Skeletal muscle tissue (tissue), 4 donors: ENCODE data around the gene ZXDB. TPM values are rescaled to one million over a fixed set of nuclear protein-coding genes. Genes with fewer than 3 reads are reported as not detected.
"Not testable (repeated sequence)": the region's sequence is repeated elsewhere in the genome, so short reads cannot be mapped to it uniquely, and the experiment has no call there.

ENCODE experiments used
- H3K27ac ChIP-seq: one replicate; pipeline ENCODE4 v1.7.0; 2013; ENCODE audit warnings: mild to moderate bottlenecking, low read depth, low read length, inconsistent platforms
- H3K27me3 ChIP-seq, 3 donors: one replicate each; pipeline ENCODE4 v1.7.0; 2013; ENCODE audit warnings: low read length in 3 of 3; ENCODE audit not compliant: control insufficient read depth in 3 of 3, insufficient read depth in 3 of 3
- H3K36me3 ChIP-seq, 3 donors: one replicate each; pipeline ENCODE4 v1.7.0; 2013; ENCODE audit warnings: low read length in 3 of 3; ENCODE audit not compliant: control insufficient read depth in 3 of 3, insufficient read depth in 3 of 3
- H3K4me1 ChIP-seq, 3 donors: one replicate each; pipeline ENCODE4 v1.7.0; 2013; ENCODE audit warnings: low read length in 3 of 3, mild to moderate bottlenecking in 3 of 3; ENCODE audit not compliant: control insufficient read depth in 3 of 3, insufficient read depth in 3 of 3
- H3K4me3 ChIP-seq, 3 donors: one replicate each; pipeline ENCODE4 v1.7.0; 2013; ENCODE audit warnings: low read length in 3 of 3
- H3K9ac ChIP-seq, 3 donors: one replicate each; pipeline ENCODE4 v1.7.0; 2013; ENCODE audit warnings: low read length in 3 of 3, mild to moderate bottlenecking in 3 of 3, moderate library complexity in 2 of 3, low read depth in 1 of 3
- H3K9me3 ChIP-seq, 3 donors: one replicate each; pipeline ENCODE4 v1.7.0; 2013; ENCODE audit warnings: low read length in 3 of 3; ENCODE audit not compliant: control insufficient read depth in 3 of 3
- total RNA-seq: library from RNA; depleted of rRNA; stranded (reverse); fragments of >200 nt; gene quantifications from one replicate; pipeline ENCODE4 v1.2.3, GENCODE V29; 2014
- donor health status: Osteomylitis.

ZXDB gene
- total RNA-seq, 1 donor from 2014 or later: 6.3 TPM

DNA sequence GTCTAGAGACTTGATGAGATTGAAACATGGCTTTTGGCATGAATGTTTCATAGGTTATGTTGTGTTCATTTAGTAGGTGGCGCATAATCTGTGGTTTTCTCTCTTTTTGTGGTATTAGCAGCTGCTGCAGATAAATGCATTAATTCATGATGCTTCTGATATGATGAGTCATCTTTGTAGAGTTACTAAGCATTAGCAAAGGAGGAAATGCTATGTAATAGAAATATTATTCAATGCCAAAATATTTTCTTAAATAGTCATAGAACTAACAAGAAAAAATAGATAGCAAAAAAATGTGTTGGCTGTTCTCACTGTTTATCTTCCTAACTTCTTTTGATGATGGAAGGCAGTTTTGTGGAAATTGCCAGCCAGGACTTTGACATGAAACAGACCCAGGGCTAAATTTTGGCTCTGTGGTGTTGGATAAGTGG is 3.6 kb downstream of the ZXDB start:
- no peaks in the 10 kb centered on the region for H3K27me3 ChIP-seq
- H3K4me3 ChIP-seq: peak overlapping the region; percentile 1 to 56 (median 17)
- peak overlapping the region; percentile 20 for H3K27ac ChIP-seq
- H3K9ac ChIP-seq: peak overlapping the region; percentile 40 to 51 (median 50)
- H3K36me3 ChIP-seq: no peaks in the 10 kb centered on the region
- no peaks in the 10 kb centered on the region for H3K9me3 ChIP-seq
- H3K4me1 ChIP-seq: peaks cover 15 to 25% (median 16%) of the 10 kb centered on the region in 3 donors

DNA sequence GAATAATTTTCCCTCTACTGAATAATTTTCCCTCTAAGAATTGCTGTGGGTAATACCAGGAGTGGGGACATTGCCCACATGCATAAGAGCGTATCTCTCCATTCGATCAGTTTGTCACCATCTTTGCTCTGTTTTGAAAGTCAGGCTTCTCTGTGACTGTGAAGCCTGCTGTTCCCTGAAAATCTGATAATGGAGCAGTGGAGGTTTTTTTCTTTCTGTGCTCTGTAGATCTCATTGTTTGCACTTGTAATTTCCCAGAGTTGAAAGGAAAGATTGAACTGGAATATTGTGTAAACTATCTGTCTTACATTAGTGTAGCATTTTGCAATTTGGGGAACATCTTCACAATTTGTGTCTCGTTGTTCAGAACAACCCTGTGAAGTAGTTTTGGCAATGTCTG is 4.3 kb downstream of the ZXDB start:
- Histone ChIP-seq H3K27ac (peak overlapping the region; percentile 20), H3K4me3 (peak overlapping the region; percentile 12 to 30 (median 22)), H3K9me3 (no peaks in the 10 kb centered on the region), H3K9ac (peak overlapping the region; percentile 11 to 51 (median 27)), H3K36me3 (no peaks in the 10 kb centered on the region), H3K27me3 (no peaks in the 10 kb centered on the region), H3K4me1 (peaks cover 11 to 20% (median 12%) of the 10 kb centered on the region in 3 donors)

- Histone ChIP-seq H3K27ac (peak overlapping the region; percentile 20), H3K36me3 (no peaks in the 10 kb centered on the region), H3K9ac (peak overlapping the region in 1 of 3 donors; percentile 11), H3K4me1 (peaks cover 10 to 20% (median 12%) of the 10 kb centered on the region in 3 donors), H3K4me3 (peak overlapping the region; percentile 12 to 30 (median 22)), H3K27me3 (no peaks in the 10 kb centered on the region), H3K9me3 (no peaks in the 10 kb centered on the region)
Observed at GRCh38 chrX:57596516-57596915, 4.7 kb downstream of the ZXDB start.

DNA sequence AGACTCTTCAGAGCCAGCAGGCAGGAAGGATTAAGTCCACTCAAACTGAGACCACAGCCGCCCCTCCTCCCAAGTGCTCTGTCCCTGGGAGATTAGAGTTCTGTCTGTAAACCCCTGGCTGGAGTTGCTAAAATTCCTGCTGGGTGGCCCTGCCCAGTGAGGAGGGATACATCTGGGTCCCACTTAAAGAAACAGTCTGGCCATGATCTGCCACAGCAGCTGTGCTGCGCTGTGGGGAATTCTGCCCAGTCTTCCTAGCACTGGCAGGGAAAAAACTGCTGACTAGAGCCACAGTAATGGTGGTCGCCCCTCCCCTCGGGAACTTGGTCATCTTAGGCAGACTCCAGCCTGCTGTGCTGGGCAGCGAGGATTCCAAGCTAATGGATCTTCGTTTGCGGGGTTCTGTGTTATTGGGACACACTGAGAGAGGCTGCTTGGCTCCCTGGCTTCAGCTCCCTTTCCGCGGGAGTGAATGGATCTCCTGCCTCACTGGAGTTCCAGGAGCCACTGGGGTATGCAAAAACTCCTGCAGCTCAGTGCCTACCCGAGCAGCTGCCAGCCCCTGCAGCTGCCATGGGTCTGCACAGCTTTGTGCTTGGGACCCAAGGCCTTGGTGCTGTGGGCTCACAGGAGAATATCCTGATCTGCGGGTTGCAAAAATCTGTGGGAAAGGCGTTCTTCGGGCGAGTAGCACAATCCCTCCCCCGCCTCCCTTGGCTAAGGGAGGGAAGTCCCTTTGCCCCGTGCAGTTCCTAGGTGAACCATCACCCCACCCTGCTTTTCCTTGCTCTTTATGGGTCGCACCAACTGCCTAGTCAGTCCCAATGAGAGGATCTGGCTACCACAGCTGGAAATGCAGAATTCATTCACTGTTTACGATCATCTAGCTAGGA is 15.7 kb downstream of the ZXDB start:
- Histone ChIP-seq H3K9ac (no peak overlapping the region), H3K27me3 (no peaks in the 10 kb centered on the region), H3K4me3 (peak overlapping the region in 1 of 3 donors; percentile 14), H3K27ac (no peak overlapping the region), H3K36me3 (no peaks in the 10 kb centered on the region), H3K4me1 (no peaks in the 10 kb centered on the region), H3K9me3 (no peaks in the 10 kb centered on the region)

GRCh38 chrX:57613351-57613750 is 21.5 kb downstream of the ZXDB start:
- not testable (repeated sequence) for H3K9me3 ChIP-seq, H3K36me3 ChIP-seq, H3K27ac ChIP-seq, H3K27me3 ChIP-seq, H3K9ac ChIP-seq, H3K4me1 ChIP-seq, H3K4me3 ChIP-seq

DNA sequence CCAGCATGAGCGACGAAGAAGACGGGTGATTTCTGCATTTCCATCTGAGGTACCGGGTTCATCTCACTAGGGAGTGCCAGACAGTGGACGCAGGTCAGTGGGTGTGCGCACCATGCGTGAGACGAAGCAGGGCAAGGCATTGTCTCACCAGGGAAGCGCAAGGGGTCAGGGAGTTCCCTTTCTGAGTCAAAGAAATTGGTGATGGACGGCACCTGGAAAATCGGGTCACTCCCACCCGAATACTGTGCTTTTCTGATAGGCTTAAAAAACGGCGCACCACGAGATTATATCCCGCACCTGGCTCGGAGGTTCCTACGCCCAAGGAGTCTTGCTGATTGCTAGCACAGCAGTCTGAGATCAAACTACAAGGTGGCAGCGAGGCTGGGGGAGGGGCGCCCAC is 37.6 kb downstream of the ZXDB start:
- H3K9ac ChIP-seq, H3K27me3 ChIP-seq, H3K4me1 ChIP-seq, H3K4me3 ChIP-seq, H3K9me3 ChIP-seq, H3K27ac ChIP-seq, H3K36me3 ChIP-seq: not testable (repeated sequence)

DNA sequence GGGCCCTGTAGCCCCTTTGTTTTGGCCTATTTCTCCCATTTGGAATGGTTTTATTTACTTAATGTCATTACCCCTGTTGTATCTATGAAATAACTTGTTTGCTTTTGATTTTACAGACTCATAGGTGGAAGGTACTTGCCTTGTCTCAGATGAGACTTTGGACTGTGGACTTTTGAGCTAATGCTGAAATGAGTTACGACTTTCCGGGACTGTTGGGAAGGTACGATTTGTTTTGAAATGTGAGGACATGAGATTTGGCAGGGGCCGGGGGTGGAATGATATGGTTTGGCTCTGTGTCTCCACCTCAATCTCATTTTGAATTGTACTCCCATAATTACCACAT is 48.8 kb downstream of the ZXDB start:
- no peaks in the 10 kb centered on the region for H3K9me3 ChIP-seq
- H3K4me1 ChIP-seq: no peaks in the 10 kb centered on the region
- no peaks in the 10 kb centered on the region for H3K27me3 ChIP-seq
- no peak overlapping the region for H3K9ac ChIP-seq
- H3K4me3 ChIP-seq: no peak overlapping the region
- no peak overlapping the region for H3K27ac ChIP-seq
- no peaks in the 10 kb centered on the region for H3K36me3 ChIP-seq

GRCh38 chrX:57641338-57641737 is 49.5 kb downstream of the ZXDB start:
- H3K4me3 ChIP-seq: no peak overlapping the region
- no peak overlapping the region for H3K27ac ChIP-seq
- no peak overlapping the region for H3K9ac ChIP-seq
- no peaks in the 10 kb centered on the region for H3K4me1 ChIP-seq
- no peaks in the 10 kb centered on the region for H3K9me3 ChIP-seq
- H3K27me3 ChIP-seq: no peaks in the 10 kb centered on the region
- no peaks in the 10 kb centered on the region for H3K36me3 ChIP-seq

DNA sequence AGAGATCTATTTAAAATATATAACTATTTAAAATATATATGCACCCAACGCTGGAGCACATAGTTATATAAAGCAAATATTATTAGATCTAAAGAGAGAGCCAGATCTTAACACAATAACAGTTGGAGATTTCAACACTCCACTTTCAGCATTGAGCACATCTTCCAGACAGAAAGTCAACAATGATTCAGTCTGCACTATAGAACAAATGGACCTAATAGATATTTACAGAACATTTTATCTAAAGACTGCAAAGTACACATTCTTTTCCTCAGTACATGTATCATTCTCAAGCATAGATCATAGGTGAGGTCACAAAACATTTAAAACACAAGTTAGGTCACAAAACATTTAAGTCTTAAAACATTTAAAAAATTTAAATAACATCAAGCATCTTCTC is 51.9 kb downstream of the ZXDB start:
- H3K4me3 ChIP-seq: no peak overlapping the region
- no peak overlapping the region for H3K27ac ChIP-seq
- no peaks in the 10 kb centered on the region for H3K9me3 ChIP-seq
- H3K27me3 ChIP-seq: no peaks in the 10 kb centered on the region
- no peak overlapping the region for H3K9ac ChIP-seq
- no peaks in the 10 kb centered on the region for H3K4me1 ChIP-seq
- H3K36me3 ChIP-seq: no peaks in the 10 kb centered on the region

- no peaks in the 10 kb centered on the region for H3K4me1 ChIP-seq
- H3K9ac ChIP-seq: no peak overlapping the region
- H3K36me3 ChIP-seq: no peaks in the 10 kb centered on the region
- no peaks in the 10 kb centered on the region for H3K9me3 ChIP-seq
- no peaks in the 10 kb centered on the region for H3K27me3 ChIP-seq
- no peak overlapping the region for H3K27ac ChIP-seq
- no peak overlapping the region for H3K4me3 ChIP-seq
Observed at GRCh38 chrX:57647020-57647419, 55.2 kb downstream of the ZXDB start.
